ENCODE results near the gene MEF2C.

- TF ChIP-seq CTCF (IDR thresholded peaks at IDR 0.05), result no peak
- no peak for TF ChIP-seq POLR2A (IDR thresholded peaks at IDR 0.05)
Measured at GRCh38 chr5:88824141-88824540, 58.8 kb downstream of the MEF2C start.
